SU-DHL-6 (cell line): ENCODE measurements around the gene PRR36.

Source experiments
- EZH2phosphoT487 ChIP-seq: fragments of 200-600 bp; sonication (generic), shearing (Covaris generic); conservative IDR thresholded peaks from 2 replicates; pipeline ENCODE4 v1.6.1; 2018; ENCODE audit warnings: mild to moderate bottlenecking, antibody characterized with exemption, low read length, moderate library complexity, mixed read lengths
- TF ChIP-seq, protein P1 (sequence below): fragments of 200-600 bp; sonication (generic); IDR thresholded peaks from one replicate; pipeline ENCODE4 v1.5.1; 2017; ENCODE audit warnings: antibody characterized with exemption, mild to moderate bottlenecking, low read length, moderate library complexity; ENCODE audit not compliant: insufficient read depth, poor library complexity, severe bottlenecking

DNA sequence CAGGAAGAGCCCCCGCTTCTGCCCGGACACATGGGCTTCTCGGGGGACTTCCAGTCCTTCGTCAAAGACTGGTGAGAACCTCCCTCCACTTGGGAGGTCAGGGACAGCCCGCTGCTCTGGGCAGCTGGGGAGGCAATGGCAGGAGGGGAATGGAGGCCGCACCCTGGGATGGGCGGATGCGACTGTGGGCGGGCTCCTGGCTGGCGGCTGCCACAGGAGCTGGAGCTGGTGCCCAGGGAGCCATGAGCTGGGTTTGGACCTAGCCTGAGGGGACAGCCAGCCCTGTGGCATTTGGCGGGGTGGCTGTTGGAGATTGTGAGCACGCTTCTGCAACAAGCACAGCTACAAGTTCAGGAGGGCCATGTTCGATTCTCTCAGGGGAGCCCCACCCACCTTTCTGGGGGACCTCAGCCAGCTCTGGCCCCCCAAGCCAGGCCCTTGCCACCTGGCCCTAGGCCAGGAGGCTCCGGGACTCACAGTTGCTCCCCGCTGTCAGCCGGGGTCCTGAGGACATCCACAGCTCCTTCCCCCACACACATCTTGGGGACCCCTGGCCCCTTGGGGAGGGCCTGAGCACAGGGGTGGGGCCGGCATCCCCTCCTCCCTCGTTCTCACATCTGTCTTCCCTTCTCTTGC, 37.4 kb upstream of the PRR36 start:
- TF ChIP-seq, protein P1, sequence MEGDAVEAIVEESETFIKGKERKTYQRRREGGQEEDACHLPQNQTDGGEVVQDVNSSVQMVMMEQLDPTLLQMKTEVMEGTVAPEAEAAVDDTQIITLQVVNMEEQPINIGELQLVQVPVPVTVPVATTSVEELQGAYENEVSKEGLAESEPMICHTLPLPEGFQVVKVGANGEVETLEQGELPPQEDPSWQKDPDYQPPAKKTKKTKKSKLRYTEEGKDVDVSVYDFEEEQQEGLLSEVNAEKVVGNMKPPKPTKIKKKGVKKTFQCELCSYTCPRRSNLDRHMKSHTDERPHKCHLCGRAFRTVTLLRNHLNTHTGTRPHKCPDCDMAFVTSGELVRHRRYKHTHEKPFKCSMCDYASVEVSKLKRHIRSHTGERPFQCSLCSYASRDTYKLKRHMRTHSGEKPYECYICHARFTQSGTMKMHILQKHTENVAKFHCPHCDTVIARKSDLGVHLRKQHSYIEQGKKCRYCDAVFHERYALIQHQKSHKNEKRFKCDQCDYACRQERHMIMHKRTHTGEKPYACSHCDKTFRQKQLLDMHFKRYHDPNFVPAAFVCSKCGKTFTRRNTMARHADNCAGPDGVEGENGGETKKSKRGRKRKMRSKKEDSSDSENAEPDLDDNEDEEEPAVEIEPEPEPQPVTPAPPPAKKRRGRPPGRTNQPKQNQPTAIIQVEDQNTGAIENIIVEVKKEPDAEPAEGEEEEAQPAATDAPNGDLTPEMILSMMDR = no peak
- no peak for TF ChIP-seq EZH2phosphoT487
